ENCODE results near the gene SLC15A5. TPM values are rescaled to one million over a fixed set of nuclear protein-coding genes. Genes with fewer than 3 reads are reported as not detected.

The SLC15A5 gene
- total RNA-seq, 1 donor from 2014 or later, result not detected

- no peak overlapping the region for H3K27ac ChIP-seq
- peaks cover 8% of the 10 kb centered on the region for H3K4me1 ChIP-seq
- H3K36me3 ChIP-seq, result no peaks in the 10 kb centered on the region
- no peak overlapping the region for H2AFZ ChIP-seq (replicated peaks)
- TF ChIP-seq, protein P1, sequence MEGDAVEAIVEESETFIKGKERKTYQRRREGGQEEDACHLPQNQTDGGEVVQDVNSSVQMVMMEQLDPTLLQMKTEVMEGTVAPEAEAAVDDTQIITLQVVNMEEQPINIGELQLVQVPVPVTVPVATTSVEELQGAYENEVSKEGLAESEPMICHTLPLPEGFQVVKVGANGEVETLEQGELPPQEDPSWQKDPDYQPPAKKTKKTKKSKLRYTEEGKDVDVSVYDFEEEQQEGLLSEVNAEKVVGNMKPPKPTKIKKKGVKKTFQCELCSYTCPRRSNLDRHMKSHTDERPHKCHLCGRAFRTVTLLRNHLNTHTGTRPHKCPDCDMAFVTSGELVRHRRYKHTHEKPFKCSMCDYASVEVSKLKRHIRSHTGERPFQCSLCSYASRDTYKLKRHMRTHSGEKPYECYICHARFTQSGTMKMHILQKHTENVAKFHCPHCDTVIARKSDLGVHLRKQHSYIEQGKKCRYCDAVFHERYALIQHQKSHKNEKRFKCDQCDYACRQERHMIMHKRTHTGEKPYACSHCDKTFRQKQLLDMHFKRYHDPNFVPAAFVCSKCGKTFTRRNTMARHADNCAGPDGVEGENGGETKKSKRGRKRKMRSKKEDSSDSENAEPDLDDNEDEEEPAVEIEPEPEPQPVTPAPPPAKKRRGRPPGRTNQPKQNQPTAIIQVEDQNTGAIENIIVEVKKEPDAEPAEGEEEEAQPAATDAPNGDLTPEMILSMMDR (IDR thresholded peaks at IDR 0.05), result no peak
- Mint-ChIP-seq H3K4me3 (no peak overlapping the region), H3K9me3 (no peaks in the 10 kb centered on the region), H3K27me3 (ENCODE audit: insufficient read depth, low read depth) (no peaks in the 10 kb centered on the region), H3K27ac (no peak overlapping the region), H3K36me3 (no peaks in the 10 kb centered on the region), H3K4me1 (peaks cover 22% of the 10 kb centered on the region)
- H3K9me3 ChIP-seq (ENCODE audit: low read depth), result no peaks in the 10 kb centered on the region
- no peak for DNase-seq (ENCODE audit: low spot score)
- no peaks in the 10 kb centered on the region for H3F3A ChIP-seq (ENCODE audit: low read depth)
- H3K27me3 ChIP-seq, result peaks cover 5% of the 10 kb centered on the region
- no peak overlapping the region for H3K4me3 ChIP-seq
- H3K9ac ChIP-seq, result no peak overlapping the region
- H4K20me1 ChIP-seq (ENCODE audit: low read depth), result no peaks in the 10 kb centered on the region
- H3K4me2 ChIP-seq, result no peak overlapping the region
- no peaks in the 10 kb centered on the region for H3K79me2 ChIP-seq (ENCODE audit: low read depth)
Measured at GRCh38 chr12:16163146-16163545, 114.3 kb downstream of the SLC15A5 start.

- Mint-ChIP-seq H3K9me3 (no peaks in the 10 kb centered on the region), H3K36me3 (no peaks in the 10 kb centered on the region), H3K27ac (no peak overlapping the region)
Measured at GRCh38 chr12:16159571-16159970, 117.9 kb downstream of the SLC15A5 start.

DNA sequence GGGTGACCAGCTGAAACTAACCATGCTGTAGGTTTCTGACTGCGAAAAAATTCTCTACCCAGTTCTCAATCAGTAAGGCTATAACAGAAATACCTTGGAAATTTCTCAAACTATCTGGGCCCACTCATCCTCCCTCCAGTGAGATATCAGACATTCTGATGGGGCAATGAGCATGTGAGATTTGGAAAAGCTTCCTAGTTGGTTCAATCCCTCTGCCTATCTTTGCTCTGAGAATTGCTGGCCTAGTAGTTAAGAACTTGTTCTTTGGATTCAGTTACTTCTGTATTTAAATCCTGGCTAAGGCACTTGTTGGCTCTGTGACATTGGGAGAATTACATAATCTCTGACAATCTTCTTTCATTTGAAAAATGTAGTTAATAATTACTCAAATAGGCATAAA, 119.4 kb downstream of the SLC15A5 start:
- Histone ChIP-seq H3K36me3 (no peaks in the 10 kb centered on the region), H4K20me1 (ENCODE audit: low read depth) (no peaks in the 10 kb centered on the region), H3K9ac (no peak overlapping the region), H3K27ac (no peak overlapping the region), H3K9me3 (ENCODE audit: low read depth) (no peaks in the 10 kb centered on the region), H3K27me3 (no peaks in the 10 kb centered on the region), H3K79me2 (ENCODE audit: low read depth) (no peaks in the 10 kb centered on the region), H2AFZ (replicated peaks) (no peak overlapping the region), H3K4me3 (no peak overlapping the region), H3K4me1 (peaks cover 4% of the 10 kb centered on the region), H3F3A (ENCODE audit: low read depth) (no peaks in the 10 kb centered on the region), H3K4me2 (no peak overlapping the region)
- H3K27ac Mint-ChIP-seq, result no peak overlapping the region
- H3K36me3 Mint-ChIP-seq, result no peaks in the 10 kb centered on the region
- H3K4me3 Mint-ChIP-seq, result no peak overlapping the region
- TF ChIP-seq EZH2phosphoT487 (IDR thresholded peaks at IDR 0.05) (no peak), EZH2 (IDR thresholded peaks at IDR 0.05) (no peak)
- TF ChIP-seq, protein P1 (IDR thresholded peaks at IDR 0.05), result no peak
- H3K4me1 Mint-ChIP-seq, result peaks cover 2% of the 10 kb centered on the region
- H3K27me3 Mint-ChIP-seq (ENCODE audit: insufficient read depth, low read depth), result no peaks in the 10 kb centered on the region
- no peak for DNase-seq (ENCODE audit: low spot score)
- H3K9me3 Mint-ChIP-seq, result no peaks in the 10 kb centered on the region

More at GRCh38 chr12:16159571-16159970, 117.9 kb downstream of the SLC15A5 start:
- no peak overlapping the region for H2AFZ ChIP-seq (replicated peaks)
- H3K4me3 ChIP-seq, result no peak overlapping the region
- H3K36me3 ChIP-seq, result no peaks in the 10 kb centered on the region
- no peak for DNase-seq (ENCODE audit: low spot score)
- H3K9ac ChIP-seq, result no peak overlapping the region
- peaks cover 4% of the 10 kb centered on the region for H3K4me1 ChIP-seq
- H3K27me3 Mint-ChIP-seq (ENCODE audit: insufficient read depth, low read depth), result no peaks in the 10 kb centered on the region
- no peak overlapping the region for H3K4me3 Mint-ChIP-seq
- no peaks in the 10 kb centered on the region for H3F3A ChIP-seq (ENCODE audit: low read depth)
- H3K4me1 Mint-ChIP-seq, result peaks cover 13% of the 10 kb centered on the region
- H3K79me2 ChIP-seq (ENCODE audit: low read depth), result no peaks in the 10 kb centered on the region
- no peaks in the 10 kb centered on the region for H3K9me3 ChIP-seq (ENCODE audit: low read depth)
- no peak overlapping the region for H3K27ac ChIP-seq
- peaks cover 5% of the 10 kb centered on the region for H3K27me3 ChIP-seq
- H4K20me1 ChIP-seq (ENCODE audit: low read depth), result no peaks in the 10 kb centered on the region
- no peak overlapping the region for H3K4me2 ChIP-seq
- TF ChIP-seq EZH2 (IDR thresholded peaks at IDR 0.05), result no peak
- TF ChIP-seq, protein P1 (IDR thresholded peaks at IDR 0.05), result no peak
- no peak for TF ChIP-seq EZH2phosphoT487 (IDR thresholded peaks at IDR 0.05)

Data from neural progenitor cell (in vitro differentiated cells).